Panc1 (cell line): ENCODE measurements around the gene CDK5RAP3. TPM values are rescaled to one million over a fixed set of nuclear protein-coding genes. Genes with fewer than 3 reads are reported as not detected.

Experiments
- ATAC-seq: fragments of 200-7000 bp; cut with Tn5 transposase; 2 replicates; pipeline ENCODE4 v1.9.1; 2020; ENCODE audit warnings: mild to moderate bottlenecking, moderate library complexity
- BruUV-seq: library from RNA; stranded (reverse); fragments of 400-500 nt; replicated peaks from 2 replicates; lab custom pipeline; 2021; lab: Mats Ljungman, UMichigan
- CTCF ChIA-PET: fragments of 300-600 bp; sonication (Branson Sonifier 250); formaldehyde crosslinking; loops from one replicate; lab custom pipeline; 2022; ENCODE audit warnings: antibody characterized with exemption; lab: Charles Lee
- POLR2A ChIA-PET: fragments of 300-600 bp; sonication (Branson Sonifier 250); formaldehyde crosslinking; loops from one replicate; lab custom pipeline; 2022; ENCODE audit warnings: antibody characterized with exemption; lab: Charles Lee
- DNase-seq: peaks from one replicate; pipeline ENCODE4 v3.0.0-alpha.2; 2010; ENCODE audit warnings: low read depth, low spot score
- H3K27ac ChIP-seq: 2 replicates; pipeline ENCODE4 v1.5.1; 2011; ENCODE audit warnings: mild to moderate bottlenecking, low read length, inconsistent platforms
- H3K27me3 ChIP-seq: fragments of 200-500 bp; sonication (Bioruptor generic); 2 replicates; pipeline ENCODE4 v1.6.0; 2014; ENCODE audit warnings: low read length, inconsistent platforms; ENCODE audit not compliant: control insufficient read depth, insufficient read depth
- H3K36me3 ChIP-seq: fragments of 200-500 bp; sonication (Bioruptor generic); 2 replicates; pipeline ENCODE4 v1.5.1; 2014; ENCODE audit warnings: inconsistent platforms, mild to moderate bottlenecking, low read length, moderate library complexity; ENCODE audit not compliant: control insufficient read depth, insufficient read depth
- H3K4me1 ChIP-seq: 2 replicates; pipeline ENCODE4 v1.5.1; 2011; ENCODE audit warnings: inconsistent platforms, mild to moderate bottlenecking, low read length, moderate library complexity; ENCODE audit not compliant: control insufficient read depth, insufficient read depth
- H3K4me3 ChIP-seq, 2 experiments: 2 replicates each; pipeline ENCODE4 v1.5.1; 2011 to 2012; ENCODE audit warnings: low read depth in 2 of 2, low read length in 2 of 2, mild to moderate bottlenecking in 2 of 2, inconsistent platforms in 1 of 2, moderate library complexity in 1 of 2
- H3K9me3 ChIP-seq: fragments of 200-500 bp; sonication (Bioruptor generic); 2 replicates; pipeline ENCODE4 v1.5.1; 2014; ENCODE audit warnings: low read depth, mild to moderate bottlenecking, inconsistent platforms, low read length, moderate library complexity; ENCODE audit not compliant: control insufficient read depth, insufficient read depth
- CTCF ChIP-seq: fragments of 450-650 bp; IDR thresholded peaks from 2 replicates; pipeline ENCODE4 v1.5.1; 2017; ENCODE audit warnings: mild to moderate bottlenecking
- POLR2AphosphoS5 ChIP-seq: IDR thresholded peaks from 2 replicates; pipeline ENCODE4 v1.6.1; 2012; ENCODE audit warnings: mild to moderate bottlenecking, low read depth, low read length, moderate library complexity
- REST ChIP-seq, 2 experiments: IDR thresholded peaks; 2 replicates each; pipeline ENCODE4 v1.6.1; 2011 to 2012; ENCODE audit warnings: low read depth in 2 of 2, control low read depth in 1 of 2, low read length in 1 of 2, mild to moderate bottlenecking in 1 of 2, moderate library complexity in 1 of 2; ENCODE audit not compliant: insufficient read depth in 1 of 2
- SIN3A ChIP-seq: IDR thresholded peaks from 2 replicates; pipeline ENCODE4 v1.6.1; 2012; ENCODE audit warnings: low read depth, mild to moderate bottlenecking, low read length, moderate library complexity, borderline replicate concordance; ENCODE audit not compliant: insufficient read depth
- TCF7L2 ChIP-seq: IDR thresholded peaks from 2 replicates; pipeline ENCODE4 v1.6.1; 2011; ENCODE audit warnings: mild to moderate bottlenecking, low read depth, low read length, inconsistent platforms
- in situ Hi-C: cut with HindIII; loops from 2 replicates; pipeline ENCODE4 v1.10.0; 2016; ENCODE audit warnings: low sequenced_read_pairs, low pct_unique_long_range_greater_than_20kb
- intact Hi-C: fragments of 100-400 bp; cut with micrococcal nuclease; formaldehyde crosslinking; loops from one replicate; pipeline ENCODE4 v1.10.0; 2022; ENCODE audit not compliant: unreplicated experiment
- total RNA-seq: library from RNA; stranded (reverse); gene quantifications from one replicate; pipeline ENCODE4 v1.2.1, GENCODE V29; 2021; ENCODE audit not compliant: unreplicated experiment

CDK5RAP3 gene
- total RNA-seq, 1 experiment from 2014 or later, result 193 TPM

DNA sequence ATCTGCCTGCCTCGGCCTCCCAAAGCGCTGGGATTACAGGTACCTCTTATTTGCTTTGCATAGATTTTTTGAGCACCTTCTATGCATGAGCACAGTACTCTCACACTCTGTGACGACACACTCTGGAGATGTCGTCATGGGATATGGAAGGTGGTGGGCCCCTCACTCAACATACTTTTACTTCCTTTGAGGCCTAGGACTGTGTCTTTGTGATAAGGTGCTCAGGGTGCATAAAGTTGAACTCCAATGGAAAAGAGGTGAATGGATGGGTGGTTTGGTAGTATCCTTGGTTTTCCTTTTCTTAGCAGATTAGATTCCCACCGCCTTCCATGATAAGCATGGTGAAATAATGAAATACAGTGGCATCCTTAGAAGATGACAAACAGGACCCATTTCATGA is 6.1 kb upstream of the CDK5RAP3 start:
- H3K27ac ChIP-seq, result no peak overlapping the region
- no peaks in the 10 kb centered on the region for H3K9me3 ChIP-seq
- no peaks in the 10 kb centered on the region for H3K36me3 ChIP-seq
- ATAC-seq (no peak), DNase-seq (no peak)
- intact Hi-C loops (no loop called here), in situ Hi-C loops (no loop called here)
- ChIA-PET POLR2A (interaction anchor here (0.5 kb wide), 1 partner anchor 43 kb away, joined by 3 read pairs; no protein-coding TSS in a partner anchor), CTCF (no interaction called here)
- no peak overlapping the region for H3K4me3 ChIP-seq
- no peak for TF ChIP-seq TCF7L2
- TF ChIP-seq CTCF, result no peak
- no peak for TF ChIP-seq POLR2AphosphoS5
- TF ChIP-seq SIN3A, result no peak
- BruUV-seq, result no TSS peak
- H3K27me3 ChIP-seq, result no peaks in the 10 kb centered on the region
- H3K4me1 ChIP-seq, result peaks cover 7% of the 10 kb centered on the region

GRCh38 chr17:47966079-47966519 is 4.8 kb upstream of the CDK5RAP3 start:
- peaks cover 12% of the 10 kb centered on the region for H3K4me1 ChIP-seq
- no peaks in the 10 kb centered on the region for H3K9me3 ChIP-seq
- H3K27me3 ChIP-seq, result no peaks in the 10 kb centered on the region
- H3K36me3 ChIP-seq, result no peaks in the 10 kb centered on the region
- DNase-seq (no peak), ATAC-seq (no peak)
- ChIA-PET POLR2A (no interaction called here), CTCF (interaction anchor here (0.6 kb wide), 1 partner anchor 98 kb away, joined by 5 read pairs; no protein-coding TSS in a partner anchor)
- intact Hi-C loops, result no loop called here
- in situ Hi-C loops, result no loop called here
- no peak for TF ChIP-seq CTCF
- no peak for TF ChIP-seq TCF7L2
- no peak for TF ChIP-seq POLR2AphosphoS5
- TF ChIP-seq REST (IDR thresholded peaks at IDR 0.05; ENCODE audit: insufficient read depth in 1 of 2, low read depth in 2 of 2, low read length in 1 of 2), result no peak
- no peak for TF ChIP-seq SIN3A
- no peak overlapping the region for H3K27ac ChIP-seq
- no peak overlapping the region for H3K4me3 ChIP-seq
- no TSS peak for BruUV-seq
